ENCODE data around the gene FMNL3. TPM values are rescaled to one million over a fixed set of nuclear protein-coding genes. Genes with fewer than 3 reads are reported as not detected.

Gene FMNL3
- total and polyA plus RNA-seq, 2 of the 13 experiments (the other 11 are each of a cell fraction or from before 2014, with no cell fraction given), result 0.44 to 1.1 TPM

DNA sequence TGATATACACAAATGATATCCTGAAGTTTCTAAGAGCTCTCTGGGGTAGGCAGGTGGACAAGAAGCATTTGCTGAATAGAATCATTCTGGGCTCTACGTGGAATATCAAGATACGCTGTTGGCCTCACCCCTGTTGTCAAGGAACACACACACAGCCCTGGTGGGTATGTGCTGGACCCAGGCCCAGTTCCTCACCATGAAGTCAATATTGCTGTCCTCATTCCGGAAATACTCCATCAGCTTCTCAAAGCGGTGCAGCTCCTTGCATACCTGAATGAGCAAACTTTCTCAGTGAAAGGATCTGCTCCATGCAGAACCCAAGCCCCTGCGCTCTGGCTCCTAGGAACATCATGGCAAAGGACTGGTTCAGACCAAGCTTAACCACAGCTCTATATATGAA, 52.5 kb downstream of the FMNL3 start:
- POLR2A ChIA-PET, result no interaction called here
- no peak for DNase-seq (ENCODE audit: low spot score)
- intact Hi-C loops (cut with micrococcal nuclease; ENCODE audit: unreplicated experiment) (no loop called here), in situ Hi-C loops (cut with HindIII; ENCODE audit: extremely low pct_ligation_motif_present, low pct_unique_long_range_greater_than_20kb) (no loop called here)
- no TSS peak for BruUV-seq (replicated peaks)
- Histone ChIP-seq H3K27ac (ENCODE audit: extremely low read length, insufficient read depth, low read length) (no peak overlapping the region), H3K9ac (ENCODE audit: insufficient read depth, low read depth, low read length) (no peak overlapping the region), H3K36me3 (replicated peaks in 1 of 2; ENCODE audit: control insufficient read depth in 1 of 2, insufficient read depth in 2 of 2, low read length in 2 of 2) (no peaks in the 10 kb centered on the region), H3K9me3 (ENCODE audit: low read length) (no peaks in the 10 kb centered on the region), H3K79me2 (ENCODE audit: insufficient read depth, low read length) (no peaks in the 10 kb centered on the region), H3K4me1 (ENCODE audit: insufficient read depth, low read length) (peaks cover 18% of the 10 kb centered on the region), H3K4me3 (replicated peaks in 1 of 3; ENCODE audit: insufficient read depth in 1 of 3, low read depth in 2 of 3, low read length in 3 of 3) (no peak overlapping the region), H3K27me3 (ENCODE audit: control insufficient read depth in 1 of 2, insufficient read depth in 2 of 2, low read length in 2 of 2) (peaks cover 0 to 4% of the 10 kb centered on the region in 2 experiments; a peak in 2 of 5 replicates), H4K20me1 (ENCODE audit: insufficient read depth, low read length) (no peaks in the 10 kb centered on the region), H3K4me2 (ENCODE audit: low read depth, low read length) (no peak overlapping the region), H2AFZ (ENCODE audit: low read length) (no peak overlapping the region)
- CTCF ChIA-PET (ENCODE audit: low intra/inter-chr PET ratio, low total read pairs), result no interaction called here
- TF ChIP-seq NKX3-1 (CRISPR knock-in tag; IDR thresholded peaks at IDR 0.05) (no peak), ZNF235 (CRISPR knock-in tag; IDR thresholded peaks at IDR 0.05; ENCODE audit: borderline replicate concordance) (no peak), THAP11 (CRISPR knock-in tag; IDR thresholded peaks at IDR 0.05) (no peak), ZNF30 (CRISPR knock-in tag; IDR thresholded peaks at IDR 0.05) (no peak), XBP1 (CRISPR knock-in tag; IDR thresholded peaks at IDR 0.05) (no peak), RARA (CRISPR knock-in tag; IDR thresholded peaks at IDR 0.05) (no peak), ZFX (CRISPR knock-in tag; IDR thresholded peaks at IDR 0.05; ENCODE audit: low read depth) (no peak), FOXC1 (CRISPR knock-in tag; IDR thresholded peaks at IDR 0.05; ENCODE audit: borderline replicate concordance) (no peak), ZNF782 (CRISPR knock-in tag; IDR thresholded peaks at IDR 0.05; ENCODE audit: borderline replicate concordance) (no peak), ZNF607 (CRISPR knock-in tag; IDR thresholded peaks at IDR 0.05; ENCODE audit: borderline replicate concordance) (no peak), PTBP1 (IDR thresholded peaks at IDR 0.05; ENCODE audit: low read depth, low read length, poor library complexity, severe bottlenecking) (no peak), CENPT (CRISPR knock-in tag; IDR thresholded peaks at IDR 0.05; ENCODE audit: low read depth) (no peak), KAT8 (CRISPR knock-in tag; IDR thresholded peaks at IDR 0.05) (no peak), CREM (IDR thresholded peaks at IDR 0.05) (no peak), CREM (CRISPR knock-in tag; IDR thresholded peaks at IDR 0.05) (no peak), YY1 (IDR thresholded peaks at IDR 0.05; ENCODE audit: insufficient read depth, insufficient replicate concordance, low read depth, low read length) (no peak)
- TF ChIP-seq, protein P1, sequence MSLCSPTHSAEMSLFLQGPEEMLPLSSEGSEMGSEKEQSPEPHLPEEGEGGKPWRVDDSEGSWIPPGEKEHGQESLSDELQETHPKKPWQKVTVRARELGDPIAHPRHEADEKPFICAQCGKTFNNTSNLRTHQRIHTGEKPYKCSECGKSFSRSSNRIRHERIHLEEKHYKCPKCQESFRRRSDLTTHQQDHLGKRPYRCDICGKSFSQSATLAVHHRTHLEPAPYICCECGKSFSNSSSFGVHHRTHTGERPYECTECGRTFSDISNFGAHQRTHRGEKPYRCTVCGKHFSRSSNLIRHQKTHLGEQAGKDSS (CRISPR knock-in tag; IDR thresholded peaks at IDR 0.05; ENCODE audit: borderline replicate concordance, low read depth), result no peak
- TF ChIP-seq, protein P2, sequence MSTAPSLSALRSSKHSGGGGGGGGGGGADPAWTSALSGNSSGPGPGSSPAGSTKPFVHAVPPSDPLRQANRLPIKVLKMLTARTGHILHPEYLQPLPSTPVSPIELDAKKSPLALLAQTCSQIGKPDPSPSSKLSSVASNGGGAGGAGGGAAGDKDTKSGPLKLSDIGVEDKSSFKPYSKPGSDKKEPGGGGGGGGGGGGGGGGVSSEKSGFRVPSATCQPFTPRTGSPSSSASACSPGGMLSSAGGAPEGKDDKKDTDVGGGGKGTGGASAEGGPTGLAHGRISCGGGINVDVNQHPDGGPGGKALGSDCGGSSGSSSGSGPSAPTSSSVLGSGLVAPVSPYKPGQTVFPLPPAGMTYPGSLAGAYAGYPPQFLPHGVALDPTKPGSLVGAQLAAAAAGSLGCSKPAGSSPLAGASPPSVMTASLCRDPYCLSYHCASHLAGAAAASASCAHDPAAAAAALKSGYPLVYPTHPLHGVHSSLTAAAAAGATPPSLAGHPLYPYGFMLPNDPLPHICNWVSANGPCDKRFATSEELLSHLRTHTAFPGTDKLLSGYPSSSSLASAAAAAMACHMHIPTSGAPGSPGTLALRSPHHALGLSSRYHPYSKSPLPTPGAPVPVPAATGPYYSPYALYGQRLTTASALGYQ (CRISPR knock-in tag; IDR thresholded peaks at IDR 0.05), result no peak
- TF ChIP-seq, protein P3, sequence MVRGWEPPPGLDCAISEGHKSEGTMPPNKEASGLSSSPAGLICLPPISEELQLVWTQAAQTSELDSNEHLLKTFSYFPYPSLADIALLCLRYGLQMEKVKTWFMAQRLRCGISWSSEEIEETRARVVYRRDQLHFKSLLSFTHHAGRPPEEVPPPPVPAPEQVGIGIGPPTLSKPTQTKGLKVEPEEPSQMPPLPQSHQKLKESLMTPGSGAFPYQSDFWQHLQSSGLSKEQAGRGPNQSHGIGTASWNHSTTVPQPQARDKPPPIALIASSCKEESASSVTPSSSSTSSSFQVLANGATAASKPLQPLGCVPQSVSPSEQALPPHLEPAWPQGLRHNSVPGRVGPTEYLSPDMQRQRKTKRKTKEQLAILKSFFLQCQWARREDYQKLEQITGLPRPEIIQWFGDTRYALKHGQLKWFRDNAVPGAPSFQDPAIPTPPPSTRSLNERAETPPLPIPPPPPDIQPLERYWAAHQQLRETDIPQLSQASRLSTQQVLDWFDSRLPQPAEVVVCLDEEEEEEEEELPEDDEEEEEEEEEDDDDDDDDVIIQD (CRISPR knock-in tag; IDR thresholded peaks at IDR 0.05; ENCODE audit: low read depth), result no peak
- no peak for FAIRE-seq
- 95% methylated on average over 4 of the region's 5 CpGs for WGBS (ENCODE audit: low lambda C conversion rate)
- no peak for ATAC-seq
